Activated CD8-positive, alpha-beta memory T cell treated with anti-CD3 and anti-CD28 coated beads, Interleukin-2, amount 50 U/mL, for 4 hours (primary cell): ENCODE measurements around the gene PDZRN3.

Experiments used
- DNase-seq: peaks from one replicate; pipeline ENCODE4 v3.0.0-alpha.2; 2020

Gene PDZRN3

DNA sequence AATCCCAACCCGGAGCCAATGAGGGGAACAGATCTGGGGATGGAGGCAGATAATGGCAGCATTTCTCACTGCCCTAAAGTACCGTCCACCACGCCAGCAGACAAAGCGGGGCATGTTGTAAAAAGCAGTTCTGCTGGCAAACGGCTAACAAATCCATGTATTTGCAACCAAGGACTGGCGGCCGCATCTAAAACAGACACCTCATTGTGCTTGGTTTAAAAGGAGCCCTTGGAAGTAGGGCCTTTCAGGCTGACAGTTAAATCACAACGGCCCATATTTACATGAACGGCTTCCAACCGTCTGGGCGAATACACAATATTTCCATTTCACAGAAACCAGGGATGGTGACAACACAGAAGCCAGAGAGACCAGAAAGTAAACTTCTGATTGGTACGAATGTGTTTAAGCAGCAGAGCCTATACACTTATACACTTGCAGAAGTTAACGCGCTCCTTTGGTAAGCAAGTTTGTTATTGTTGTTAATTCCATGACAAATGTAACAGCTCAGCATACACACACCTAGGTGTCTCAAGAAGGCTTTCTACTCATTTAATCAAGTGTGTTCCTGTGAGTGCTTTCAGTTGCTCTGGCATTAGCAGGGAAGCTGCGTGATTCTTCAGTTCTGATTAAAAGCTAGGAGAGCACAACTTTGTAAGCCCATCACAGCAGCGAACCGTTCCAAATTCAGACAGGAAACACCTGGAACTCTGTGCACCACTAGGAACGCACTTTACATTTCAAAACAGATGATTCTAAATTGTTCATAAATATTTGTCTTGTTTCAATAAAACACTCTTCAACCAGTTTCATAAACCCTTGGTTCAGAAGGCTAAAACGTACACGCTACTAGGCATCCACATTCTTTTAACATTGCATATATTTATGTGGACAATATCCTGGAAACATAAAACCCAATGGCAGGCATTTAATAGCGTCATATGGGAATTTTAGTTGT lies 112.9 kb downstream of the PDZRN3 start:
- no peak for DNase-seq

DNA sequence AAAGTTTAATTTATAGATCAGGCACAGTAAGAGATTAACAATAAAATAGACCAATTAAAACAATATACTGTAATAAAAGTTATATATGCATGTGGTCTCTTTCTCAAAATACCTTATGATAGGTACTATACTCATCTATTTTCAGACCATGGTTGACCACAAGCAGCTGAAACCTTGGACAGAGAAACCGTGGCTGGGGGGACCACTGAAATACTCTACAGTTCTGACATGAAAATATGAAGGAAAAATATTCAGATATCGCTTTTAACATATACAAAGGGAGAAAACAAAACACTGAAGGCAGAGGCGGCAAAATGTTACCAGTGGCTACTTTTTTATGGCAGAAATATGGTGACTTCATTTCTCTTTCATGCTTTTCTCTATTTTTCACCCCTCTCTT lies 114.0 kb downstream of the PDZRN3 start:
- no peak for DNase-seq

DNA sequence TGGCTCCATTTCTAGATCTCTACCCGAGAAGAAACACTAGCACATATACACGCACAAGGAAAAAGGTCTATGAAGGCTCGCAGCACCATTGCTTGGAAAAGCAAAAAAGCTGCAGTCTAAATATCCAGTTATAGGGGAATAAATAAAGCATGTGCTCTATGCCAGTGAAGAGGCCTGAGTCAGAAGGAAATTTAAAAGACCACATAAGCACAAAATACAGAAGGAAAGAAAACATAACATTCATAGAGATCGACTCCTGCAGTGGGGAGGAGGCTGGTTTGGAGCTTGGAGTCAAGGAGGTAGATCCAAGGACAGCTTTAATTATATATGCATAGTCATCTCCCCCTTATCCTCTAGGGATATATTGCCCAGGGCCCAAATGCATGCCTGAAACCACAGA lies 114.4 kb downstream of the PDZRN3 start:
- no peak for DNase-seq

DNA sequence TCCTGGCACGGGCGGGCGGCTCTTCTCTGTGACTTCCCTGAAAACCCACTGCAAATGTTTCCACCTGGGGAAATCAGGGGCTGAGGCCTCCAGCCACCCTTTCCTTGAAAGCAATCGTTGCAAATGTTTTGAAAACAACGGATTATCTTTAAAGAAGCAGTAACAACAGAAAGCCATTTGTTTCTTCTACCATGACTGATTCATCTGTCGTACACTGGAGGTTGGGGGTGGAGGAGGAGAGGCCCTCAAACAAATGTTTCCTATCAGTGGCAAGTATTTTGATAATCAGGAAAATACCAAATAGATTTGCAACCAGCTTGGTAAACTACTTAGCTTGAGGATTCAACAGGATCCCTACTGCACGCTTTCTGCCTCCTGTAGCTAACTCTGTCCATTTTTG lies 114.9 kb downstream of the PDZRN3 start:
- no peak for DNase-seq

DNA sequence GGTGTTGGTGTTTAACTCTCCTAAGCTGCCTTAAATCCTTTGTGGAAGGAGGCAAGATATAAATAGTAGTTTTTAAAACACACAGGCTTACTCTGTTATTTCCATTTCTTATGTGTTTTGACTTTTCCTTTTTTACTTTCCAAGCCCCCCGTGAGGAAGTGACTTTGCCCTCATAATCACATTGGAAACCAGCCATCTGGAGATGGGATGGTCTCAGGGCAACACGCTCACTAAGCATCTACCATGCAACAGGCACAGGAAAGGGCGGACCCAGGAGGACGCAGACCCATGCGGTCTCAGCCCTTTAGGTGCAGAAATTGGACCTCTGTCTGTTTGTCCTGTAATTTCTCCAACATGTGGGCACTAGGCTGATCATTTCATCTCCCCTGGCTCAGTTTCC lies 115.7 kb downstream of the PDZRN3 start:
- no peak for DNase-seq

DNA sequence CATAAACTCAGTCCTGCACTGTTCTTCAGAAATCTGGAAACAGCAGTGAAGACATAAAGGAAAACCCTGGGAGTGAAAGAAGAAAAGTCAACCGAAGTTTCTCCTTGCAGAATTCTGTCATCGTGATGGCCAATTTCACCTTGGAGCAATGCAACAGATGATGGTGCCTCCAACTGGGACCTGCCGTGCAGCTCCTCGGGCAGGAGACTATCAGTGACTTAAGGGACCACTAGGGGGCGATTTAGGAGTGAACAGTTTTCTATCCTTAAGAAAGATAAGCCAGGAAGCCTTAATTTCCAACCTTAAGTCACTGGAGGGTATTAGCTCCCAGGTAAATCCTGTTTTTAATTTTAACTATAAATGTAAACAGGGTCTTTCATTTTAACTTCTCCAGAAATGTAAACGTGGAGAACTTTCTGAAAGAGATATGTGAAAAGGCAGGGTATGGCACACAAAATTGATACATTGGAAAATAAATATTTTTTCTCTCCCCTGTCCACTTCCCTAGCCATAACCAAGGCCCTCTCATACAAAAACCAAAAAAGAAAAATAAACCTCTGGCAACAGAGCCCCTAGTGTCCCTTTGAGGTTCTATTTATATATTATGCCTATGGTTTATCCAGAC lies 116.3 kb downstream of the PDZRN3 start:
- no peak for DNase-seq

DNA sequence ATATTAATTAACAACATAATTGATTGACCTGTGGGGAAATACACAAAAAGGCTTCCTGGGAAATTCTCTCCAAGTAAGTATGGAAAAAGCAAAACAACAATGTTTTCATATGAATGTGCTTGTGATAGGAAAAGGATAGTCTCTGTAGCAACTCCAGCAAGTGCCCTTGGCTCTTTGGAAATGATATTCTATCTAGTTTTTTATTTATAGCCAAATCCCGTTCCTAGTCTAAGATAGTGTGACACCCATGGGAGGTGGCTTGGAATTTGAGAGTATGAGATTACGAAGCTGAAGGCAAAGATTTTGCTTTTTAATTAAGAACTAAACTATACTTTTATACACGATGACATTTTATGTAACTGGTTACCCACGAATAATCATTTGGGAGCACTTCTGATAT lies 119.9 kb downstream of the PDZRN3 start:
- no peak for DNase-seq

DNA sequence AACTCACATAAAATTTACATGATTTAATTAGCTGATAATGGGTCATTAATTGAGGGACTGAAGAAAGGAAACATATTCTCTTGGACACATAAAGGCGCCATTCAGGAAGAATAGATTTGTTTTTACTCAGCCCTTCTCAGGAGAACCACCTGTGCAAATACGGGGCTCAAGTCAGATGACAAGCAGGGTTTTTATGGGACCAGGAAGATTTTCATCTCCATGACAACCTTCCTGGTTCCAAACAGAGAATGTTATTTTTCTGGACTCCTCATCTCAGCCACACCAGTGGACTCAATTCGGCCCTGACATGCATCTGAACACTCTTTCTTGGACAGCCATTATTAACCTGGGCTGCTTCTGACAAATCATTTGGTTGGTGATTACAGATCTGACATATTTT lies 120.5 kb downstream of the PDZRN3 start:
- DNase-seq = no peak

DNA sequence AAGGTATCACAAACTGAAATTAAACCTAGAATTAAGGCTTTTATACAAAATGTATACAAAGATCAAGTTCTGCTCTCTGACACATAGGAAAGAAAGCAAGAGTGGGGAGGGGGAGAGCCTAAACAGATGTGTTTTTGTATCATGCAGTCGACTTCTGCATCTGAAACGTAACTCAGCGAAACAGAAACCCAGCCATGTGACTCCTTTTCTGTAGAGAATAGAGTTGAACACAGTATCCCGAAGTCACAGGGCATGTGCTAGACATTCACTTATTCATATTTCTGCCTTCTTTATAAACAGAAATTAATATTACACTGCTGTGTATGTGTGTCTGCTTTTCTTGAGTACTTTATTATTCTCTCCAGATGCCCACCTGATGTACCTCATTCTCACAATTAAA lies 121.0 kb downstream of the PDZRN3 start:
- no peak for DNase-seq

DNA sequence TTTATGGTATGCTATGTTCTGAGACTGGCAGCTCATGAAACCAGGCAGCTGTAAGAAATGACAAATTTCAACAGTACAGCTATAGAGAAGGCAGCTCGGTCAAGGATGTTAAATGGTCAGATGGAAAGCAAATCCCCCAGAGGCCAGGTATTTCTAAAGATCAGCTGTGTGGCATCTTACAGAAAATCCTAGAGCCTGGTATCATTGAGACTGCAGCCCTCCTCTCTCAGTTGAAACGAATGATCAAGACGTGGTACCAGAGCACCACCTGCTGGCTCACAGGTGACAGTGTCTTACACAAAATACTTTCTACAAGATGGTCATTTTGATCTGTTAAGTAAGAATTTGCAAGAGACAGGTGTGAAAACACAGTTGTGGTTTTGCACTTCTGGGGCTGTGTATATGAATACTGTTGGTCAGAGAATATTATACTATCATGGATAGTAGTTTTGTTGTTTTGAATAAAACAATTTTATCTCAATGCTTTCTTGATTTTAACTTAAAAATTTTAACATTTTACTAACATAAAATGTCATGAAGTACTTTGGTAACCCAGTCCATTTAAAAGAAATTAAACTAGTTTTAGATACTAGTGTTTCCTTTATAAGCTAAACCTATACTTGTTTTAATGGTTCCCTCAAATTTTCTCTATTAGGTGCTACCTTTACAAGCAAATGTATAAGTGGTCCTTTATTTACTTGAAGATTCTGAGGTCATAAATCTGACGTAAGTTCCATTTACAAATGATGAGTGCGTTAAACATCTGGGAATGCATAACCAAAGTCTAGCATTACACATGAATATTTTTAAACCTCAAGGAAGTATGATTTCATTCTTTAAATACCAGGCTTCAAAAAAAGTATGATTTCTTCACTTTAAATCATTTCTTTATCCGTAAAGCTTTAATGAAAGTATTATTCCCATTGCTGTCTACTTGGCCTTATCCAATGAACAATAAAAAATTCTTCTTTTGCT lies 121.8 kb downstream of the PDZRN3 start:
- peak; percentile 35 for DNase-seq

DNA sequence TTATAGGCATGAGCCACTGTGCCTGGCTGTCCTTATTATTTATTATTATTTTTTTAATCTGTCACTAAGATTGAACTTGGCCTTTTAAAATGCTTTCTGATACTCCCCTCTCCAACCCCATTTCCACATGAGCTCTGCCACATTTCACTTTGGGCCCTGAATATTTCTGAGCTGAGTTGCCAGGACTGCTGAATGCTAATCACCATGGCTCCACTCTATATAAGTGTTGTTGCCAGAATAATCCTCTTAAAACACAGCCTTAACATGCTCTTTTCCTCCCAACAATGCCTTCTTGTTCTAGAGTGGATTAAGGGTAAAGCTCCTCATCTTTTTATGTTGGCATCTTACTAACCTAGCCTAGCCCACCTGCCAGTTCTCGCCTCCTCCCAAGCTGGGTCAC lies 124.4 kb downstream of the PDZRN3 start:
- DNase-seq = no peak

DNA sequence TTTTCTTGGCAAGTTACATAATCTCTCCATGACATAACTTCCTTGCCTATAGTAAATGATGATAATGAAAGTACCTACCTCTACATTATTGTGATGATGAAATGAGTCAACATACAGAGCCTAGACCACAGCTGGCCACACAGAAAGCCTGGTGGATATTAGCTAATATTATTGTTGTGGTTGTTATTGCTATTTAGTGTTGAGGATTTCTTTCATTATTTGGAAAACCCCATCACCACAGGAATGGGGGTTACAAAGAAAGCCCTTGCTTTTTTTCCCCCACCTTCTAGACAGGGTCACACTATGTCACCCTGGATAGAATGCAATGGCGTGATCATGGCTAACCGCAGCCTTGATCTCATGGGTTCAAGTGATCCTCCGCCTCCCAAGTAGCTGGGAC lies 125.0 kb downstream of the PDZRN3 start:
- no peak for DNase-seq

DNA sequence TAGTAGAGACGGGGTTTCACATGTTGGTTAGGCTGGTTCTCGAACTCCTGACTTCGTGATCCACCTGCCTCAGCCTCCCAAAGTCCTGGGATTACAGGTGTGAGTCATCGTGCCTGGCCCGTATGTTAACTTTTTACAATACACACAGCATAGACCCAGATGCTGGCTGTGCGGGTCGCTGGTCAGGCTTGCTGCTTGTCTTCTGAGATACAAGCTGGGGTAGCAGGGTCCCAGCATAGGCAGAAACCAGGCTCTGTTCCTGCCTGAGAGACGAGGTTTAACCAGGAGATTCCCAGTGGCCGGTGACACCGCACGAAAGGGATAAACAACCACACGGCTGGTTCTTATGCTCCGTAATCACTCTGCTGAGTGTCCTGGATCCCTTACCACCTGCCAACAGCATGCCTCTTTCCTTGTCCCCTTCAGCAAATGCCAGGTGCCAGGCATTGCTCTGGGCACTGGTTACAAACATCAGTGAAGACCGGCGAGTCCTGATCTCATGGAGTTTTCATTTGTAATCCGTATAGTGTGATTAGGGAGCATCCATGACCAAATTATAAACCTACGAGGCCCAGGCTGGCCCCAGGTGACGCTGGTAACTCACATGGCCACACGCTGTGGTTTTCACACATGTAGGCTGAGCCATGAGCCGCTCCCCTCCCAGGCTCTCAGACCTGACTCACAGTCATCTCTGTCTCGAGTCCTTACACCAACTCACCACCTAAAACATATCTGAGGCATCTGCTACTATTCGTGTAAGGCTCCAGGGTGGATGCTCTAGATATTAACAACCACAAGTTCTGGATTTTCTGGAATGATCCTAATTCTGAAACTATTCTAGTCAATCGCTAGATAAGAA lies 125.7 kb downstream of the PDZRN3 start:
- no peak for DNase-seq

DNA sequence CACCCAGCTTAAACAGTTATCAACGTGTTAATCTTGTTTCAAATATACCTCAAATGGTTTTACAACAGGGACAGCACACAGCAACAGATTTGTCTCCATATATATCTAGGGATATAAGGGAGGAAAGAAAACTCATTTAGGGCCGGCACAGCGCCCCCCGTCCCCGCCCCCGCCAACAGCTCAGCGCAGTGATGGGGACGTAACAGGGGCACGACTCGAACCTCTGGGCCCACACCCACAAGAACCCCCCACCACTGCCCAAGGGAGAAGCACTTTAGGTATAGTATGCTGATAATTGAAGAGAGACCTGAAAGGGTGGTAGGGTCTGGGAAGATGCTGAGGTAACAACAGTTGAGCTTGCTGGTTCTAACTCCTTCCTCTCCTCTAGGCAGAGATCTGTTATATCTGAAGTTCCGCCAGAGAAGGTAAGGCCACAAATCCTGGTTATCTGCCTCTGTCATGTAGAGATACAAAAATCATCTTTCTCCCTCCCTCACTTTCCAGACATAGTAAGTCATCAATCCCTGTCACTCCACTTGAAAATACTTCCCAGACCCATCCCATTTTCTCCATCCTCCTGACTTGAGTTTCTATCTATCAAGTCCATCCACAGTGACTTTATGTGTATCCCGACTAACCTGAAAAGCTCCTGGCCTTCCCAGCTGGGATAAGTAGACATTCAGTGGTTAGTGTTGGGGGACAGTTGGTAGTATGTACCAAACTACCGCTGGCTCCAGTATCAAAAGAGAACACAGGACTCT lies 126.9 kb downstream of the PDZRN3 start:
- DNase-seq = no peak

DNA sequence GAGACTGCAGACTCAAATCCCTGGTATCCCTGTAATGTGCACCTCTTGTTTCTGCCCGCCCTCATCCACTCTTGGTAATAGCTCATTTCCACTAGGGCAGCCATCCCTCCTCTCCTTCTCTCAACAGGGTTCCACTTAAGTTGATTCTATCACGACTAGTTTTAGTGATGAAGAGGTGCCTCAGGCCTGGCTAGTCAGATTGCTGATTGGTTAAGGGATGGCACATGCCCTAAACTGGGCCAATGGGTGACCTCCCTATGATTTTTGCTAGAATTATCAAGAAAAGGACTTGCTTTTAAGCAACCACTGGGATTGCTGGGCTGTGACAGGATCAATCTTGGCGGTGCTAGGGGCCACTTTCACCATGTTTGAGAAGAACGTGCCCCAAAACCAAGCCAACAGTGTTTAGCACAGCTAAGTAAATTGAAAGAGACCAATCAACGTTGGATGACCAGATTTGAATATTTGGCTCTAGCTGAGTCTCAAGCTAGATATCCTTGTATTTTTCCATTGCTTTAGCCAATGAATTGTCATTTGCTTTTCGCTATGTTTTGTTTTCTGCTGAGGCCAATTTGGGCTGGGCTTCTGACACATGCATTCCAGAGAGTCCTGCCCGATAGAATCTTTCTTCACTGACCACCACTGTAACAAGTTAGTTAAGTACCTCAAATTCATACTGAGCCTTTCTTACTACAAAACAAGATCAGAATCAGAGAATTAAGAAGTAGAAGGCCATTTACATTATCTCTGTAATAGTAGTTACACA lies 131.0 kb downstream of the PDZRN3 start:
- DNase-seq = no peak

DNA sequence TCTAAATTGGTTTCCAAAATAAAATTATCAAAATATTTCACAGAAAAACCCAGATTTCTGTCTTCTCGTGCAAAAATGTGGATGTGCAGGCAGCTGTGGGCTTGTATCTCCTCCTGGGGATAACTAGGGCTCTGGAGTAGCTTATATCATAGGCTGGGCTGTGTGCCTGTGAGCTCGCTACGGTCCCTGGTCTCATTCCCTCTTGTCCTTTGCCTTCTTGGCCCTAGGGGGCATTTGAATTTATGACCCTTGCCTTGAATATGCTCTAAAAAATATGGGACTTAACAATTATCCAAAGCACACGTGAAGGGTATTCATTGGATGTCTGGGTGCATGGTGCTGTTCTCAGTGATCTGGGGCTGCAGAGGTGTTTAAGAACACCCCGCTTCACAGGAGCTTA lies 132.6 kb downstream of the PDZRN3 start:
- no peak for DNase-seq

DNA sequence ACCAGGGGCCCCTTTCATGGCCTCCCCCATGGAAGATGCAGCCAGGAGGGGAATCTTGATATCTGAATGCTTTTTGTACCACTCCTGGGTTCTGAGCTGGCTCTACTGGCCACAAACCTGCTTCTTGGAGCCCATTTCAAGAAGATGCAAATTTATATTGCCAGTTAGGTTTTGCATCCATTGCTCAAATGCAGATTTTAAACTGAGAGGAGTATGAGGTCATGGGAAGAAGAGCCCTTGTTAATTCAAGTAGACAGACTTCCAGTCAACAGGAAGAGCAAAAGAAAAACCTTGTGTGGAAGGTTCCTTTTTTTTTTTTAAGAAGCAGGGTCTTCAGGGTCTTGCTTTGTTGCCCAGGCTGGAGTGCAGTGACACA lies 133.5 kb downstream of the PDZRN3 start:
- DNase-seq = no peak

DNA sequence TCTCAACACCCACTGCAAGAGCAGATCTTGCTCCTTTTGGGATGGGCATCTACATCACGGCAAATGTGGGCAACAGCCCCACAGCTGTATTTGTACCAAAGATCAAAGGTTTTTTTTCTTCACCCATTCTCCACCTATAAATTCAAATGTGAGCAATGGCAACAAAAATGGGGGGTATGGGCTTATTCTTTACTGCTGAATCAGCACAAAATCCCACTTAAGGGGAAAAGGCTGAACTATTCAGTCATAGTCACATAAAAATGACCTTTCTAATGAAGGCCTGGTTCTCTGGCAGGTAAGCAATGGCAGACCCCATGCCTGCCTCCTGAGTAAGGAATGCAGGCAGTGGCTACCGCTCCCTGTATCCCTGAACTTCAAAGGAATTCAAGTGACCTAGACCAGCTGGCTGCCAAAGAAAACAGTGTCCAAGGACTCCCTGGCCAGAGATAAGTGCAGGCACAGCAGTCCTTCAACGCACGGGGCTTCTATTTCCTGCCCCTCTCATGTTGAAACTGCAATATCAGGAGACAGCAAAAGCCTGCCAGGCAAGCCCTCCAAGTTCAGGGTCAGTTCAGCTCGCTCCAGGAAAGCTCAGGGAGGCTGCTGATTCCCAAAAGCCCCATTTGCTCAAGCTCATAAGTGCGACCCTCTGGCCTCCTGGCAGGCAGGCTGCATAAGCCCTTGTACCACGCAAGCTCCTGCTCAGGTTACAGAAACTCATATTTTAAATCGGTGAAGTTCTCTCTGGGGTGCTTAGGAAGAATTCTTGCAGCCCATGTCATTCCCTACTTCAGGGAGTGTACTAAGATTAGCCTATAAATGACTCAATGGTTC lies 134.1 kb downstream of the PDZRN3 start:
- no peak for DNase-seq

DNA sequence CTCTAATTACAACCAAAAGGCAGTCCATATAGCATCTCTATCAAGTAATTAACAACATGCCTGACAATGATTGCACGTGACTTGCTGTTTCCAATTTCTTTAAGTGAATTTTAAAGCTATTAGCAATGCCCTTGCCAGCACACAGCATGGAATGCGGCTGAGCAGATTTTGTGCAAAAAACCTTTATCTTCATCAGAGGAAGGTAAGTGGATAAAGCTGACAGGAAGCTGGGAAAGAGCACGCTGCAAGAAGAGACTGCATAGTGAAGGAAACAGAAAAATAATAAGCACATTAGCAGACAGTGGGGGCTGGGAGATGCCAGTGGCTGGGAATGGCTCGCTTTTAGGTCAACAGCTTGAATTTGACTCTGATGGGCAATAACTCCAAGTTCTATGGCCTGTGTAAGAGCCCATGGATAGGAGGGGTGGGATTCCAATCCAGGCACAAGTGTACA lies 138.8 kb downstream of the PDZRN3 start:
- no peak for DNase-seq
